Peyer's patch (tissue), 4 donors: ENCODE results near the gene SRD5A3. TPM values are rescaled to one million over a fixed set of nuclear protein-coding genes. Genes with fewer than 3 reads are reported as not detected.

Source experiments
- DNase-seq, 3 donors: peaks; one replicate each; pipeline ENCODE4 v3.0.0-alpha.2; 2017 to 2019
- H3K27ac ChIP-seq, 4 donors: fragments of 200-600 bp; sonication (generic); one replicate each; pipeline ENCODE4 v1.5.1; 2016 to 2019
- H3K27me3 ChIP-seq, 2 donors: fragments of 200-600 bp; sonication (generic); one replicate each; pipeline ENCODE4 v1.5.1; 2019
- H3K36me3 ChIP-seq, 3 donors: fragments of 200-600 bp; sonication (generic); one replicate each; pipeline ENCODE4 v1.5.1; 2016 to 2019
- H3K4me1 ChIP-seq, 4 donors: fragments of 200-600 bp; sonication (generic); one replicate each; pipeline ENCODE4 v1.5.1; 2016 to 2019
- H3K4me3 ChIP-seq, 4 donors: fragments of 200-600 bp; sonication (generic); 1 replicate in 3 of 4; 2 replicates in 1 of 4; pipeline ENCODE4 v1.5.1; 2016 to 2019; ENCODE audit warnings: mild to moderate bottlenecking in 1 of 4
- H3K9me3 ChIP-seq, 4 donors: fragments of 200-600 bp; sonication (generic); one replicate each; pipeline ENCODE4 v1.5.1; 2016 to 2019; ENCODE audit warnings: mild to moderate bottlenecking in 1 of 4
- CTCF ChIP-seq, 6 experiments: fragments of 450-650 bp in 4 of 6; fragments of 200-600 bp in 2 of 6; sonication (generic) in 1 of 6; IDR thresholded peaks; one replicate each; pipeline ENCODE4 v1.5.1; 2017 to 2019; ENCODE audit warnings: antibody characterized with exemption in 6 of 6, mild to moderate bottlenecking in 3 of 6, moderate library complexity in 1 of 6
- POLR2A ChIP-seq, 2 donors: fragments of 450-650 bp; IDR thresholded peaks; one replicate each; pipeline ENCODE4 v1.5.1; 2017; ENCODE audit warnings: antibody characterized with exemption in 2 of 2, mild to moderate bottlenecking in 2 of 2, moderate library complexity in 2 of 2
- small RNA-seq, 2 donors: library from RNA; depleted of rRNA; stranded (forward); fragments of <200 nt; gene quantifications; one replicate each; pipeline ENCODE3, GENCODE V24; 2016
- total RNA-seq, 4 donors: library from RNA; depleted of rRNA; stranded (reverse); fragments of >200 nt; gene quantifications; one replicate each; pipeline ENCODE4 v1.1.0, GENCODE V29; 2016

Gene SRD5A3
- total RNA-seq, 4 donors from 2014 or later: 1.7 to 19.6 (median 9.4) TPM

GRCh38 chr4:55409468-55410171 lies 63.6 kb downstream of the SRD5A3 start:
- TF ChIP-seq POLR2A (IDR thresholded peaks at IDR 0.05): no peak
- peak in 2 of 6 experiments; percentile 10 to 18 for TF ChIP-seq CTCF (IDR thresholded peaks at IDR 0.05)
- peaks cover 0 to 10% (median 5%) of the 10 kb centered on the region in 4 donors for H3K4me1 ChIP-seq
- no peak overlapping the region for H3K27ac ChIP-seq

GRCh38 chr4:55410431-55410830 lies 64.4 kb downstream of the SRD5A3 start:
- peaks cover 0 to 10% (median 5%) of the 10 kb centered on the region in 4 donors for H3K4me1 ChIP-seq
- TF ChIP-seq POLR2A (IDR thresholded peaks at IDR 0.05): no peak
- TF ChIP-seq CTCF (IDR thresholded peaks at IDR 0.05): no peak
- no peaks in the 10 kb centered on the region for H3K27me3 ChIP-seq
- no peak for DNase-seq
- no peaks in the 10 kb centered on the region for H3K9me3 ChIP-seq
- peaks cover 0 to 39% (median 0%) of the 10 kb centered on the region in 3 donors for H3K36me3 ChIP-seq
- no peak overlapping the region for H3K4me3 ChIP-seq
- H3K27ac ChIP-seq: no peak overlapping the region

More at GRCh38 chr4:55409468-55410171, 63.6 kb downstream of the SRD5A3 start:
- H3K9me3 ChIP-seq: no peaks in the 10 kb centered on the region
- H3K36me3 ChIP-seq: peaks cover 0 to 42% (median 0%) of the 10 kb centered on the region in 3 donors
- no peaks in the 10 kb centered on the region for H3K27me3 ChIP-seq
- H3K4me3 ChIP-seq: no peak overlapping the region
- DNase-seq: peak in 2 of 3 donors; percentile 36 to 53

GRCh38 chr4:55411621-55412020 lies 65.6 kb downstream of the SRD5A3 start:
- Histone ChIP-seq H3K27me3 (no peaks in the 10 kb centered on the region), H3K9me3 (no peaks in the 10 kb centered on the region), H3K27ac (no peak overlapping the region), H3K4me3 (no peak overlapping the region), H3K36me3 (peaks cover 0 to 40% (median 0%) of the 10 kb centered on the region in 3 donors), H3K4me1 (peaks cover 0 to 10% (median 5%) of the 10 kb centered on the region in 4 donors)
- DNase-seq: no peak
- TF ChIP-seq POLR2A (IDR thresholded peaks at IDR 0.05) (no peak), CTCF (IDR thresholded peaks at IDR 0.05) (no peak)

GRCh38 chr4:55416176-55416575 lies 70.1 kb downstream of the SRD5A3 start:
- H3K36me3 ChIP-seq: peaks cover 0 to 72% (median 0%) of the 10 kb centered on the region in 3 donors
- no peaks in the 10 kb centered on the region for H3K4me1 ChIP-seq
- H3K27me3 ChIP-seq: no peaks in the 10 kb centered on the region
- no peaks in the 10 kb centered on the region for H3K9me3 ChIP-seq
- DNase-seq: no peak
- TF ChIP-seq CTCF (IDR thresholded peaks at IDR 0.05) (no peak), POLR2A (IDR thresholded peaks at IDR 0.05) (no peak)
- H3K4me3 ChIP-seq: no peak overlapping the region
- no peak overlapping the region for H3K27ac ChIP-seq

Small RNA genes lying within 50 kb of the gene (small RNA-seq; reads per million reads assigned to genes)
- gene RF00019: 0 reads per million in 2 donors

Other genes with a start within 250 kb of the SRD5A3 start
- 10 to 100 TPM in 1 of 4 donors, 1 to 10 TPM in 3; 5.2 to 24.8 (median 6.2) TPM for gene KDR, start 220.6 kb upstream of the SRD5A3 start, total RNA-seq
- 100 to 1,000 TPM in 1 of 4 donors, 10 to 100 TPM in 3; 78.2 to 105 (median 91.4) TPM for gene TMEM165, start 49.7 kb downstream of the SRD5A3 start, total RNA-seq
- 10 to 100 TPM; 23.0 to 32.1 (median 27.8) TPM for gene CLOCK, start 200.7 kb downstream of the SRD5A3 start, total RNA-seq
- not detected for gene PDCL2, start 246.0 kb downstream of the SRD5A3 start, total RNA-seq